Germinal center (tissue), 1 donor: ENCODE results near the gene FFAR1.
"Not testable (repeated sequence)": the region's sequence is repeated elsewhere in the genome, so short reads cannot be mapped to it uniquely, and the experiment has no call there.

Experiments used
- DNase-seq: peaks from one replicate; pipeline ENCODE4 v3.0.0; 2012; ENCODE audit warnings: mixed read lengths, low spot score

The FFAR1 gene

DNA sequence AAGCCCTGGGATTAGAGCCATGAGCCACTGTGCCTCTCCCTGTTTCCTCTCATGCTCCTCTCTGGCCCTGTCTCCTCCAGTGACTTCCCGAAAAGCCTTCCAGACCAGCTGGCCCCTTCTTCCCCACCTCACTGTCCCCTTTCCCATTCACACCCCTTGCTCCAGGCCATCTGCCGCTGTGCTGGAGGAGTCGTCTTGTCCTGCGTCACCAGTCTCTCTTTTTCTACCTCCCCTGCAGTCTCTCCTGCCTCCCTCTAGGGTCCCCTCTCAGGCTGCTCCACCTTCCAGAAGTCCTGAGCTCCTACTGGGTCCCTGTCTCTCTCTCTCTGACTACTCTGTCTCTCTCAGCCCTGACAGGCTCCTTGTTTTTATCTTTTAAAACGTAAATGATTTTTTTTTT is 5.3 kb upstream of the FFAR1 start:
- DNase-seq: no peak

DNA sequence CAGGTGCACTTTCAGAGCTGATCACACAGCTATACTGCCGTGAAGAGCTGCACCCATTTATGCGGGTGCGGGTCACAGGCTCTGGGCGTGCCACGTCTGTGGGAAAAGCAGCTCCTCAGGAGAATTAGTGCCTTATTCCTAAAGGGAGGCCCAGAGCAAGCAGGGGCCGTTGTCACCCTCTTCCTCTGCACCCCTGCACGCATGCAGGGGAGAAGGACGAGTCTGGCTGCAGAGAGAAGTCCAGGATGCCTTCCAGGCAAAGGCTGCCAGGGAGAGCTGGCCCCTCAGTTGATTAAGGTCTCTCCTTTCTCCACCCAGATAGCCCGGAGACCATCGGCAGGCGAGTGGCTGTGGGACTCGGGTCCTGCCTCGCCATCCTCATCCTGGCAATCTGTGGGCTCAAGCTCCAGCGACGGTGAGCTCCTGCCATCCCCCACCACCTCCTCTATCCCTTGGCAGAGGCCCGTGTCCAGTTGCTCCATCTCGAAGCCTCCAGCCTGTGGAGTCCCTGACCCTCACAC is 3.1 kb upstream of the FFAR1 start:
- DNase-seq: no peak

DNA sequence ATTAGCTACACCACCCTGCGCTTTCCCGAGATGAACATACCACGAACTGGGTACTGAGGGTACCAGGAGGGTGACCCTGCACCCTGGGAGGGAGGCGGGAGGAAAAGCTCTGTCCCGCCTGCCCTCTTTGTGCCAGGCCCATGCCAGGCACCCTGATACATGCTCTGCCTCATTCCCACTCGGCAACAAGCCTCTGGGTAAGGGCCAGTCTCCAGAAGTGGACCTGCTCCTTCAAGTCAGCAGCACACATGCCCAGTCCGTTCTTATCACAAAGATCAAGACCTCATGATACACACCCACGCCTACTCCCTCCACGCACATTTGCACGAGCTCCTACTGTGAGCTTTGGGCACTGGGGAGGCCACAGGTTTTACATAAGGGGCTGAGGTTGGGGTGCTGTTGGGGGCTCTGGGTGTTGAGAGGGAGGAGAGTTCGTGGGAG is 2.0 kb upstream of the FFAR1 start:
- DNase-seq: no peak

DNA sequence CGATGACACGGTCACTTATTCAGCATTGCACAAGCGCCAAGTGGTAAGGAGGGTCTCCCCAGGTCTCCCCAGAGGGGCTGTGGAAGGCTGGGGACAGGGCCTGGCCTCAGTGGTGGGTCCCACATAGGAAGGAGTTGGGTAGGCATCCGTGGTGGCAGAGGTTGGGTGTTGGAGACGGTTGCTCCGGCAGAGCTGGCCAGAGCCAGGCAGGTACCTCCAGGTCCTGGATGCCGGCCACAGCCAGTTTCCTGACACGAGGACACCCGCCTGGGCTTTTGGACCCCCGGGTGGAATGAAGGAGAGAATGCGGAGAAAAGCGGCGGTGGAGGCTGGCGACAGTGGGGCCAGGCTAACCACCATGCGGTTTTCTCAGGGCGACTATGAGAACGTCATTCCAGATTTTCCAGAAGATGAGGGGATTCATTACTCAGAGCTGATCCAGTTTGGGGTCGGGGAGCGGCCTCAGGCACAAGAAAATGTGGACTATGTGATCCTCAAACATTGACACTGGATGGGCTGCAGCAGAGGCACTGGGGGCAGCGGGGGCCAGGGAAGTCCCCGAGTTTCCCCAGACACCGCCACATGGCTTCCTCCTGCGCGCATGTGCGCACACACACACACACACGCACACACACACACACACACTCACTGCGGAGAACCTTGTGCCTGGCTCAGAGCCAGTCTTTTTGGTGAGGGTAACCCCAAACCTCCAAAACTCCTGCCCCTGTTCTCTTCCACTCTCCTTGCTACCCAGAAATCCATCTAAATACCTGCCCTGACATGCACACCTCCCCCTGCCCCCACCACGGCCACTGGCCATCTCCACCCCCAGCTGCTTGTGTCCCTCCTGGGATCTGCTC is 1.3 kb upstream of the FFAR1 start:
- no peak for DNase-seq

DNA sequence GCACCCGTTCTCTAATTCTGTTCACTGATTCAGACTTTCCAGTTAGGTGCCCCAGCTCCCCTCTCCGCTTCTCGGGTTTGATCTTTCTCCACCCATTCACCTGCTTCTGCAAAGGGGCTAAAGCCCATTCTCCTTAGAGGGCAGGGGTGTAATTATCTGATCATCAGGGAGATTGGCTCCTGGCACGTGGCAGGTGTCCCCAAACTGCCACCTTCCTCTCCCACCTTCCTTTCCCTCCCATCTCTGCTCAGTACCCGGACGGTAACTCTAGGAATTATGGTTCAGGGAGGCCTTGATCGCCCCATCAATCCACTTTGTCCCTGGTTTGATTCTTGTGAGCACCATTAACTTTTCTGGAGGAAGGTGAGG is 212 bp downstream of the FFAR1 start:
- DNase-seq: no peak

DNA sequence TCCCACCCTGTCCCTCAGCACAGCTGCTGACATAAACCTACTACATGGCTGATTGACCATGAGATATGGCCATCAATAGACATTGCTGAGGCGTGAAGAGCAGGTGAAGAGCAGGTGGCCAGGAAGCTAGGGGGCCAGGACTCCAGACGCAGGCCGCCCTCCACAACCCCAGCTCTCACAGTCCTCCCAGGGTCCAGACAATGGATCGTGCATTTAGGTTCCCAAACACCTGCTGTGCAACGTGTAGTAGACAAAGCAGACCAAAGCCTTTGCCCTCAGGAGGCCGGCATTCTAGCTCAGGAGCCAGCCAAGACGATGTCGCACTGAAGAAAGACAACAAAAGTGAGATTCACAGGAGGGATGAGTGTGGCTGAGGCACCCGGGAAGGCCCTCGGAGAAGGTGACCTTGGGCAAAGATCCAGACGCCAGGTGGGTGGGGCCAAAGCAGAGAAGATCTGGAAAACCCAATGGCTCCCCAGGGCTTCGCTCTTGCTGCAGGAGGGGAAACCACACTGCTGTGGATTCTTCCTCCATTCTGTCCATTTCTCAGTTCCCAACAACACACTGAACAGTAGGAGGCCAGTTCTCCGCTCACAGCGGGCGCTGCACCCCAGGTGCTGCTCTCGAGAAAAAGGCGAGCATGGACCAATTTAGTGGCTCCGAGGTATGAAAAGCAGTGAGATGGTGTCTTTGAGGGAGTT is 1.4 kb downstream of the FFAR1 start:
- peak; percentile 61 for DNase-seq

DNA sequence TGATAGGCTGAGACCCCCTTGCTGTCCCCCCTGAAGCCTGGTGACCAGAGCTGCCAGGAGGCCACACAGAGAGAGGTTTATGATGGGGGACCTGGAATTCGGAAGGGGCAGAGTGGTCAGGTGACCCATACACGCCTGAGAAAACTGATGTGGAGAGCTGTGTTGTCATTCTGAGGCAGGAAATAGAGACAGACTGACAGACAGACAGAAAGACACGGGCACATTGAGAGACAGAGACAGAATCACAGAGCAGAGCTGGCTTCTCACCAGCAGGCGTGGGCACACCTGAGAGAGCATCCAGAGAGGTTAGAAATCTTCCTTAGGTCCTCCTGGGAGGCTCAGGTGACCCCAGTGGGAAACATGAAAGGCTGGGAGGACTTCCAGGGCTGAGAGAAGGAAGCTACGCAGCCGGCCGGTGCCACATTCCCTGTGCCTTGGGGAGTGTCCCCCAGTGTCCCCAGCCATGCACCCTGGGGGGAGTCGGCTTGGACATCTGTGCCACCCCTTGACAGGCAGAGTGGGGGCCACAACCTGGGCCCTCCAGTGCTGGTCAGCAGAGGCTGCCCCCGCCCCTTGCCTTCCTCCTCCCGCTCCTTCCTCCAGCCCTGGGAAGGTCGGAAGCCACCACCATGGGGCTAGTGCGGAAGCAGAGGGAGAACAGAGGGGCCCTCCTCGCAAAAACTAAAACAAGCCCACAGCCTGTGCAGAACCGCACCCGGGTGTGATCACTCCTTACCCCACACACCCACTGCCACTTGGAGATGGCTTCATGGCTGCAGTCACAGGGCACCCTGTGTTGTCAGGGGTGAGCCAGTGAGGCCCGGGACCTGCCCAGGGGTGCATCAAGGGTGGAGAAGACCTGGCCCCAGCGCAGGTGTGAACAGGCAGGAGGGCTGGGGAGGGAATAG is 2.2 kb downstream of the FFAR1 start:
- DNase-seq: no peak

DNA sequence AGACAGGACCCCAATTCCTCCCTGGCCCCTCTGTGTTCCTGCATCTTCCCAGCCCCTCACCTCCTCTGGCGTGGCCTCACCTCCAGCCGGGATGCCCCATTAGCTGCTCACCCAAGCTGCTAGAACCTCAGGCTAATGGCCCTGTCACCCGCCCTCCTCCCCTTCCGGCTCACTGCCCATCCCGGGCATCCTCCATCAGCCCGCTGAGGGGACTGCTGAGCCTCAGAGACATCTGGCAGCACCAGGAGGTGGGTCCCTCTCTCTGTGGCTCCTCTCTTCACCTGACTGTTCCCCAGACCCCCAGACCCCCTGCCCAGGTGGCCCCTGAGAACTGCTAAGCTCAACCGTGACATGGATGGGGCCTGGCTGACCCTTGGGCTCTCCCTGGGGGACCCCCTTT is 2.9 kb downstream of the FFAR1 start:
- peak; percentile 18 for DNase-seq

DNA sequence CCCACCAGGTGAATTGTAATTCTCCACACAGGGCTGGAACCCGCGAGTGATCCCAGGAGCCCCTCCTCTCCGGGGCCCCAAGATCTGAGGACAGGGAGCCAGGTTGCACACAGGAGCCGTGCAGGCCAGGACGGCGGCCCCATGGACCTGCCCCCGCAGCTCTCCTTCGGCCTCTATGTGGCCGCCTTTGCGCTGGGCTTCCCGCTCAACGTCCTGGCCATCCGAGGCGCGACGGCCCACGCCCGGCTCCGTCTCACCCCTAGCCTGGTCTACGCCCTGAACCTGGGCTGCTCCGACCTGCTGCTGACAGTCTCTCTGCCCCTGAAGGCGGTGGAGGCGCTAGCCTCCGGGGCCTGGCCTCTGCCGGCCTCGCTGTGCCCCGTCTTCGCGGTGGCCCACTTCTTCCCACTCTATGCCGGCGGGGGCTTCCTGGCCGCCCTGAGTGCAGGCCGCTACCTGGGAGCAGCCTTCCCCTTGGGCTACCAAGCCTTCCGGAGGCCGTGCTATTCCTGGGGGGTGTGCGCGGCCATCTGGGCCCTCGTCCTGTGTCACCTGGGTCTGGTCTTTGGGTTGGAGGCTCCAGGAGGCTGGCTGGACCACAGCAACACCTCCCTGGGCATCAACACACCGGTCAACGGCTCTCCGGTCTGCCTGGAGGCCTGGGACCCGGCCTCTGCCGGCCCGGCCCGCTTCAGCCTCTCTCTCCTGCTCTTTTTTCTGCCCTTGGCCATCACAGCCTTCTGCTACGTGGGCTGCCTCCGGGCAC is 3.9 kb downstream of the FFAR1 start:
- DNase-seq: no peak

DNA sequence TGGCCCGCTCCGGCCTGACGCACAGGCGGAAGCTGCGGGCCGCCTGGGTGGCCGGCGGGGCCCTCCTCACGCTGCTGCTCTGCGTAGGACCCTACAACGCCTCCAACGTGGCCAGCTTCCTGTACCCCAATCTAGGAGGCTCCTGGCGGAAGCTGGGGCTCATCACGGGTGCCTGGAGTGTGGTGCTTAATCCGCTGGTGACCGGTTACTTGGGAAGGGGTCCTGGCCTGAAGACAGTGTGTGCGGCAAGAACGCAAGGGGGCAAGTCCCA is 4.4 kb downstream of the FFAR1 start:
- DNase-seq: no peak

DNA sequence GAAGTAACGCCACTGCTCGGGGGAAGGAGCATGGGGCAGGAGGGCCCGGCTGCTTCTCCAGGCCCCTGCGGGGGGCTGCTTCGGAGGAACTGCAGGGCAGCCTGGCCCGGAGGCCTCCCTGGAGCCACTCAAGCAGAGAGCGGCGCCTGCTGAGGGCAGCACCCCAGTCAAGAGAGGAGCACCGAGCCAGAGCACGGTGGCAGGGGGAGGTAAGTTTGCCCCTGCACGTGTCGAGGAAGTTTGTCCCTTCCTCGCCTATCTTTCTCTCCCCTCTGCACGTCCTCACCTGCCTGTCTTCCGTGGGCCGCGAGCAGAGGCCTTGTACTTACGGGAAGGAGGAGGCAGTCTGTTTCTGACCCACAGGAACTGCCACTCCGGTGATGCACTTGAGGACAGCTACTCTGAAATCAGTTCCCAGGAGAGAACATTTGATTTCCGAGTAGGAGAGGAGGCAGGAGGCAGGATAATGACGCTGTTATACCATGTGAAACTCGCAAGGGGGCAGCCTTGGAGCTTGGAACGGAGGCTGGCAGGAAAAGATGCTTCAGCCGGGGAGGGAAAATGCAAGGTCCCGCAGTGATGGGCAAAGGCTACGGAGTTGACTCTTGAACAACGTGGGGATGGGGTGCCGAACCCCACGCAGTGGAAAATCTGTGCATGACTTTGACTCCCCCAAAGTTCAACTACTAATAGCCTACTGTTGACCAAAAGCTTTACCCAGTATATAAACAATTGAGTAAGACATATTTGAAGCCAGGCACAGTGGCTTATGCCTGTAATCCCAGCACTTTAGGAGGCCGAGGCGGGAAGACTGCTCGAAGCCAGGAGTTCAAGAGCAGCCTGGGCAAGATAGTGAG is 5.0 kb downstream of the FFAR1 start:
- peak; percentile 81 for DNase-seq

DNA sequence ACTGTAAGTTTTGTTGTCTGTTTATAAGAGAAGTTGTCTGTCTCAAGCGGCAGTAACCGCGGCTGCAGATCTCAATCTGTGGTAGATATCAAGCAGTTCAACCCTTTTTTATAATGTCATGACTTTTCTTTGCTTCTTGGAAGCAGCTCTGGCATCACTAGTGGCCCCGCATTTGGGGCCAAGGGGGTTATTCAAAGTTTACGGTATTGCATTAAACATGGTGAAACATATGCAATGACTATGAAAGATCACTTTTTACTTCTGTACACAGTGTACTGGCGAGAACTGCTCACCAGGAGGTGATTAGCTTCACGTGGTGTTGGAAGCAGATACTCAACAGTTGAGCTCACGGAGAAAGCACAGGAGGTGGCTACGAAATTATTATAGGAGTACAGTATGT is 5.9 kb downstream of the FFAR1 start:
- DNase-seq: no peak

DNA sequence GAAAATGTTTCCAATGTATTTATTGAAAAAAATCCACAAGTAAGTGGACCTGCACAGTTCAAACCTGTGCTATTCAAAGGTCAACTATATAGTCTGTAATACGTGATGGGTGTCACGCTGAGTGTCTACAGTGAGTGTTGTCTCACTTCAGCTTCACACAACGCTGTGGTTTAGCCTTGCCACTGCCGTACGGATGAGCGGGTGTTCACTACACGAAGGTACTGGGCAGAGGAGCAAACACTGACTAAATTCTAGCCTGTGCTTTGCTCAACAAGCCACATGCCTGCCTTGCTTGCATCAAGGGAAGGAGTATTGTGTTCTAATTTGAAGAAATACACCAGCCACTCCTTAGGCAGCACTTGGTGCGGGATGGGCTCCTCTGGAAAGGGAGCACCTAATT is 7.2 kb downstream of the FFAR1 start:
- DNase-seq: no peak

DNA sequence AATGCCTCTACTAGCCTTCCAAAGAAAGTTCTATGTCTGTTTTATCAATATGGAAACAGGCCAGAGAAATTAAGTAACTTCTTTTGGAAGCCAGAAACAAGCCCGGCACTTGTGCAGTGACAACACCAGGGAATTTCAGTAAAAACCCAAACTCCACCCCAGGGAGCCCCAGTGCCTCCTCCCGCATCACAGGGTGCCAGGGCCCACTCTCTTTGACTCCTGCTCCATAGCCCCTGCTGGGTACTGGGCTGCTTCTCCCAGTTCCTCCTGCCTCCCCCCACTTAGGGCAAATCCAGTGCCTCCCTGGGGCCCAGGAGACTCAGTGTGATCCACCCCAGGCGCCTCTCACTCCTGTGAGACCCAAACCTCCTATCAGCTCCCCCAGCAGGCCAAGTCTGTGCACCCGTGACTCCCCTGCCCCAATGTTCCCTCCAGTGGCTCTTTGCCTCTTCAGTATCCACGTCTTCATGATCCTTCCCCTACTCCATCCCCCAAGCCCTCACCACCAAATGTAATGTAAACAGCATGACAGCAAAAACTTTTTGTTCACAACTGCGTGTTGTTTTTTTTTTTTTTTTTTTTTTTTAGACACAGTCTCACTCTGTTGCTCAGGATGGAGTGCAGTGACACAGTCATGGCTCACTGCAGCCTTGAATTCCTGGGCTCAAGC is 8.2 kb downstream of the FFAR1 start:
- no peak for DNase-seq

DNA sequence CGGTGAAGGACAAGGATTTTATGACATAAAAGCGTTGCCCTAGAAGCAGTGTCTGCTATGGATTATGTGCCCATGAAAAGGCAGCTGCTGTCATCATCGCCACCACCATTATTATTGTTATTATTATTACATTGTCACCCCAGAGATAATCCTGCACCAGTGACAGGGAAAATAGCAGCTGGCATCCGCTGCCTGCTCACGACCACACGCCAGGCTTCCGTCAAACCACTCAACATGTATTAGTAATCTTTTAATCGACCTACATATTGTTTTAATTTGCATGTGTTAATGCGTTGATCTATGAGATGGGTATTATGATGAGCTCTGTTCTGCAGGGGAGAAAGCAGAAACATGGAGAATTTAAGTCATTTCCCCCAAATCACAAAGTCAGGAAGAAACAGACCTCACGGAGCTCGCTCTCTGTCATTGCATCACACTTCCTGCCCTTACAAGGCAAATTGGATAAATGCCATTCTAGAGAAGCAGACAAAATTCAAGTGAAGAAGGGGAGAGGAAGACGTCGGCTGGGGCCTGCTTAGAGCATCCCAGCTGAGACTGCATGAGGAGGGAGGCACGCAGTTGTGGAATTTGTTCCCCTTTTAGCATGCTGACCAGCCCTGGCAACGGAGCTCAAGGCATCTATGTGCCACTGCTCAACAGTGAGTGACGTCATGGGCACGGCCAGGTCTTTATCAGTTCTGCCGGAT is 10.3 kb downstream of the FFAR1 start, which contains the start of gene FFAR3:
TSS of gene FFAR3 (plus strand) at position 594 of the 707 bp plus-strand sequence. CDS start 431 bp downstream, outside the sequence.
- no peak for DNase-seq

DNA sequence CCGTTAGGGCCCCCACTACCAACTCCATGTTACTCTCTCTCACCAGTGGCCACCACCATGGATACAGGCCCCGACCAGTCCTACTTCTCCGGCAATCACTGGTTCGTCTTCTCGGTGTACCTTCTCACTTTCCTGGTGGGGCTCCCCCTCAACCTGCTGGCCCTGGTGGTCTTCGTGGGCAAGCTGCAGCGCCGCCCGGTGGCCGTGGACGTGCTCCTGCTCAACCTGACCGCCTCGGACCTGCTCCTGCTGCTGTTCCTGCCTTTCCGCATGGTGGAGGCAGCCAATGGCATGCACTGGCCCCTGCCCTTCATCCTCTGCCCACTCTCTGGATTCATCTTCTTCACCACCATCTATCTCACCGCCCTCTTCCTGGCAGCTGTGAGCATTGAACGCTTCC is 11.1 kb downstream of the FFAR1 start:
- DNase-seq: not testable (repeated sequence)

DNA sequence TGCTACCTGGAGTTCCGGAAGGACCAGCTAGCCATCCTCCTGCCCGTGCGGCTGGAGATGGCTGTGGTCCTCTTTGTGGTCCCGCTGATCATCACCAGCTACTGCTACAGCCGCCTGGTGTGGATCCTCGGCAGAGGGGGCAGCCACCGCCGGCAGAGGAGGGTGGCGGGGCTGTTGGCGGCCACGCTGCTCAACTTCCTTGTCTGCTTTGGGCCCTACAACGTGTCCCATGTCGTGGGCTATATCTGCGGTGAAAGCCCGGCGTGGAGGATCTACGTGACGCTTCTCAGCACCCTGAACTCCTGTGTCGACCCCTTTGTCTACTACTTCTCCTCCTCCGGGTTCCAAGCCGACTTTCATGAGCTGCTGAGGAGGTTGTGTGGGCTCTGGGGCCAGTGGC is 11.7 kb downstream of the FFAR1 start:
- not testable (repeated sequence) for DNase-seq

DNA sequence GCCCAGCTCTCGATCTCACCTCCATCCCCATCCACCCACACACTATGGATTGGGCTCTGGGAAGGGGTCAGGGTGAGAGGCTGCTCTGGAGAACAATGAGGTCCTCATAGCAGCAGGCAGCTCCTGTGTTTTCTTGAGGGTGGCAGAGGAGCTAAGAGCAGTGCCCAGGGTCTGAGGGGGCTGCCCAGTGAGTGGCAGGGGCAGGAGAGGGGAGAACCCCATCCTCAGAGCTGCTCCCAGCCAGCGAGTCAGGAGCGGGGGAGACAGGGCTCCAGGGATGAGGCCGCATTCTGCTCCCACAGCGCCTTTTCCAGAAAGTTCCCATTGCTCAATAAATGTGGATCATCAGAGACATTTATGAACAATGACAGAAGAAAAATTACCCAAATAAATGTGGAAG is 12.4 kb downstream of the FFAR1 start:
- DNase-seq: not testable (repeated sequence)

DNA sequence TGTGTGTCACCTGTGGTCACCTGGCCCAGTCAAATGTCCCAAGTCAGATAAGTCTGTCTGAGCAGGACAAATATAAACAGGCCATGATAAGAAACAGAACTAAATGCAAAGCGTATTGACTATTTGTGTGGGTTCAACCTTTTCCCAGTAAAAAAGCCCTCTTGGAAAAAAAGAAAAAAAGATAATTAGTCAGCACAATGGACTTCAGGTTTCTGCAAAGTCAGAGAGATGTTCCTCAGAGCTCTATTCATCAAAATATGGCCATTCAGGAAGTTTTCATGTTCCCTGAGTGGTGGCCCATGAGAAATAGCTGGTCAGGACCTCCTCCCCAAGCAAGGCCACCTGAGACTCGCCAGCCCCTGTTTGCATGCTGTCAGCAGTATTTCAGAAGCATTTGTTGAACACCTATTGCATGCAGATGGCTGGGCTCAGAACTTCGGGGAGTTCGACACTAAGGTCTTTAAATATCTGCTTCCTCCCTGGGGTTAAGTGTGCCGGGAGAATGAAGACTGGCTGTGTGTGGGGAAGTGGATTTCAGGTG is 13.2 kb downstream of the FFAR1 start:
- DNase-seq: no peak
